ENCODE data around the gene ZFP92.

ZFP92 gene

GRCh38 chrX:153445856-153446635 lies 34.8 kb downstream of the ZFP92 start, which contains the start of gene TREX2:
Gene TREX2, minus strand, starts transcription at chrX:153446056. Its CDS starts 626 bp downstream, at chrX:153445430.
- Histone ChIP-seq H3K36me3 (ENCODE audit: control insufficient read depth in 1 of 2, insufficient read depth in 2 of 2, low read length in 2 of 2) (peaks cover 0 to 4% of the 10 kb centered on the region in 2 donors), H3K9ac (ENCODE audit: low read depth in 1 of 2, low read length in 2 of 2) (no peak within 1 kb of the TSS), H3K27ac (ENCODE audit: low read depth, low read length) (no peak within 1 kb of the TSS), H3K4me3 (ENCODE audit: low read depth in 1 of 2, low read length in 2 of 2) (no peak within 1 kb of the TSS), H3K9me3 (ENCODE audit: control insufficient read depth in 1 of 2, low read length in 2 of 2) (no peaks in the 10 kb centered on the region), H3K27me3 (ENCODE audit: control insufficient read depth in 1 of 2, insufficient read depth in 2 of 2, low read length in 2 of 2) (no peaks in the 10 kb centered on the region), H3K4me1 (ENCODE audit: control insufficient read depth in 1 of 2, insufficient read depth in 2 of 2, low read length in 2 of 2) (no peaks in the 10 kb centered on the region)

DNA sequence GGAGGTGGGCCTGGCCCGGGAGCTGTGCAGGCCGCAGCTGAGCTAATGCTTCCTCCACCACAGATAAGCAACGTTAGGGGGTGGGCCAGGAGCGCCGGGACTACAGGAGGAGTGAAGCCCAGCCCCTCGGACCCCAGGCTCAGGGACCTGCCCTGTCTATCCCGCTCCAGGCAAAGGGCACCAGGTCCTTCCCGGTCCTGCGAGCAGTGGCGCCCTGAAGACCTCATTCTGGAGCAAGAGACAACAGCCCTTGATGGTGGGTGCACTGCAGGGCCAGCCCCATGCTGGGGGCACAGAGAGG lies 35.3 kb downstream of the ZFP92 start:
- Histone ChIP-seq H3K4me1 (ENCODE audit: control insufficient read depth in 1 of 2, insufficient read depth in 2 of 2, low read length in 2 of 2) (no peaks in the 10 kb centered on the region), H3K4me3 (ENCODE audit: low read depth in 1 of 2, low read length in 2 of 2) (no peak overlapping the region), H3K9me3 (ENCODE audit: control insufficient read depth in 1 of 2, low read length in 2 of 2) (no peaks in the 10 kb centered on the region), H3K27me3 (ENCODE audit: control insufficient read depth in 1 of 2, insufficient read depth in 2 of 2, low read length in 2 of 2) (no peaks in the 10 kb centered on the region), H3K36me3 (ENCODE audit: control insufficient read depth in 1 of 2, insufficient read depth in 2 of 2, low read length in 2 of 2) (peaks cover 0 to 4% of the 10 kb centered on the region in 2 donors), H3K9ac (ENCODE audit: low read depth in 1 of 2, low read length in 2 of 2) (no peak overlapping the region), H3K27ac (ENCODE audit: low read depth, low read length) (no peak overlapping the region)

DNA sequence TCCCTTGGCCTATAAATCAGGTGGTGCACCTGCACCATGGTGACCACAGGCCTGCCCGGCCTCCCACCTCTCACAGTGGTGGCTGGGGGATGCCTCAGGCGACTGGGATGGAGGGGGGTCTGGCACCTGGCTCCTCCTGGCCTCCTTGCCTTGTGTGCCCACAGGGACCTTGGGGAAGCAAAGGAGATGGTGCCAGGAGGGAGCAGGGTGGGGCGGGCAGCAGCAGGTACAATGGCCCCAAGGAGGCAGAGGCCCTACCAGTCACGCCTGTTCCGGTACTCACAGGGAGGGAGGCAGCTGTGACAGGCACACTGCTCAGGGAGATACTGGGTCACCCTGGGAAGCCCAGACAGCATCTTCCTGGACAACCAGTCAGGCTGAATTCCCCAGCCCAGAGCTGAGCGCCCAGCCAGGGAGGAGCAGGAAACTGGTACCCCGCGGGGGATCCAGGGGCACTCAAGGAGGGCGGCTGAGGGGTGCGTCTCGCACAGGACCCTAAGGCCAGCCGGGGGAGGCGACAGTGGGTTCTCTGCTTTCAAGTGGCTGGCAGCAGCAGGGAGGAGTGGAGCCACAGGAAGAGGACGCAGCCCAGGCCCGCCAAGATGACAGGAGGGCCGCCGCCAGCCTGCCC lies 35.8 kb downstream of the ZFP92 start:
- no peak overlapping the region for H3K4me3 ChIP-seq (ENCODE audit: low read depth in 1 of 2, low read length in 2 of 2)
- H3K27ac ChIP-seq (ENCODE audit: low read depth, low read length), result no peak overlapping the region
- no peaks in the 10 kb centered on the region for H3K4me1 ChIP-seq (ENCODE audit: control insufficient read depth in 1 of 2, insufficient read depth in 2 of 2, low read length in 2 of 2)
- H3K9ac ChIP-seq (ENCODE audit: low read depth in 1 of 2, low read length in 2 of 2), result no peak overlapping the region
- H3K36me3 ChIP-seq (ENCODE audit: control insufficient read depth in 1 of 2, insufficient read depth in 2 of 2, low read length in 2 of 2), result peaks cover 0 to 4% of the 10 kb centered on the region in 2 donors
- H3K27me3 ChIP-seq (ENCODE audit: control insufficient read depth in 1 of 2, insufficient read depth in 2 of 2, low read length in 2 of 2), result no peaks in the 10 kb centered on the region
- no peaks in the 10 kb centered on the region for H3K9me3 ChIP-seq (ENCODE audit: control insufficient read depth in 1 of 2, low read length in 2 of 2)

GRCh38 chrX:153447581-153447960 lies 36.3 kb downstream of the ZFP92 start:
- peaks cover 0 to 4% of the 10 kb centered on the region in 2 donors for H3K36me3 ChIP-seq (ENCODE audit: control insufficient read depth in 1 of 2, insufficient read depth in 2 of 2, low read length in 2 of 2)
- no peak overlapping the region for H3K9ac ChIP-seq (ENCODE audit: low read depth in 1 of 2, low read length in 2 of 2)
- no peak overlapping the region for H3K27ac ChIP-seq (ENCODE audit: low read depth, low read length)
- H3K4me1 ChIP-seq (ENCODE audit: control insufficient read depth in 1 of 2, insufficient read depth in 2 of 2, low read length in 2 of 2), result no peaks in the 10 kb centered on the region
- H3K27me3 ChIP-seq (ENCODE audit: control insufficient read depth in 1 of 2, insufficient read depth in 2 of 2, low read length in 2 of 2), result no peaks in the 10 kb centered on the region
- H3K4me3 ChIP-seq (ENCODE audit: low read depth in 1 of 2, low read length in 2 of 2), result no peak overlapping the region
- H3K9me3 ChIP-seq (ENCODE audit: control insufficient read depth in 1 of 2, low read length in 2 of 2), result no peaks in the 10 kb centered on the region

- no peak overlapping the region for H3K9ac ChIP-seq (ENCODE audit: low read depth in 1 of 2, low read length in 2 of 2)
- H3K36me3 ChIP-seq (ENCODE audit: control insufficient read depth in 1 of 2, insufficient read depth in 2 of 2, low read length in 2 of 2), result peaks cover 0 to 4% of the 10 kb centered on the region in 2 donors
Measured at GRCh38 chrX:153448556-153449367, 37.5 kb downstream of the ZFP92 start.

GRCh38 chrX:153449368-153450113 lies 38.3 kb downstream of the ZFP92 start:
- no peak overlapping the region for H3K9ac ChIP-seq (ENCODE audit: low read depth in 1 of 2, low read length in 2 of 2)
- H3K27ac ChIP-seq (ENCODE audit: low read depth, low read length), result no peak overlapping the region
- no peaks in the 10 kb centered on the region for H3K9me3 ChIP-seq (ENCODE audit: control insufficient read depth in 1 of 2, low read length in 2 of 2)
- peaks cover 0 to 4% of the 10 kb centered on the region in 2 donors for H3K36me3 ChIP-seq (ENCODE audit: control insufficient read depth in 1 of 2, insufficient read depth in 2 of 2, low read length in 2 of 2)
- no peaks in the 10 kb centered on the region for H3K27me3 ChIP-seq (ENCODE audit: control insufficient read depth in 1 of 2, insufficient read depth in 2 of 2, low read length in 2 of 2)
- H3K4me3 ChIP-seq (ENCODE audit: low read depth in 1 of 2, low read length in 2 of 2), result no peak overlapping the region
- H3K4me1 ChIP-seq (ENCODE audit: control insufficient read depth in 1 of 2, insufficient read depth in 2 of 2, low read length in 2 of 2), result no peaks in the 10 kb centered on the region

More at GRCh38 chrX:153448556-153449367, 37.5 kb downstream of the ZFP92 start:
- Histone ChIP-seq H3K27me3 (ENCODE audit: control insufficient read depth in 1 of 2, insufficient read depth in 2 of 2, low read length in 2 of 2) (no peaks in the 10 kb centered on the region), H3K27ac (ENCODE audit: low read depth, low read length) (no peak overlapping the region), H3K4me1 (ENCODE audit: control insufficient read depth in 1 of 2, insufficient read depth in 2 of 2, low read length in 2 of 2) (no peaks in the 10 kb centered on the region), H3K4me3 (ENCODE audit: low read depth in 1 of 2, low read length in 2 of 2) (no peak overlapping the region), H3K9me3 (ENCODE audit: control insufficient read depth in 1 of 2, low read length in 2 of 2) (no peaks in the 10 kb centered on the region)

GRCh38 chrX:153450114-153450948 lies 39.1 kb downstream of the ZFP92 start:
- H3K4me3 ChIP-seq (ENCODE audit: low read depth in 1 of 2, low read length in 2 of 2), result no peak overlapping the region

DNA sequence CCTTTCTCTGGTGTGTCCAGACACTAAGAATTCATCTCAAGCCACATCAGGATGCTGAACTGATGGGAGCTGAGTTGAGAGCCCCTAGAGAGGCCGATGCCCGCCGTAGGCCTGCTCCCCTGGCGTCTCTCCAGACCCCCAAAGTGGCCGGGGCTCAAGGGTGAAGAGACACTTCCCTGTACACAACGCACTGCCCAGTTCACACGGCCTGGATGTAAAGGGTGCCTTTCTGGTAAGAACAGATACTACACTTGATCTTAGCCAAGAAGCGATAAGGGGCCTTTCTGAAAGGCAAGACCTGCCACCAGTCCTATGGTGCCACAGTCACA lies 39.6 kb downstream of the ZFP92 start:
- H3K27ac ChIP-seq (ENCODE audit: low read depth, low read length), result no peak overlapping the region
- no peak overlapping the region for H3K9ac ChIP-seq (ENCODE audit: low read depth in 1 of 2, low read length in 2 of 2)
- H3K27me3 ChIP-seq (ENCODE audit: control insufficient read depth in 1 of 2, insufficient read depth in 2 of 2, low read length in 2 of 2), result no peaks in the 10 kb centered on the region
- H3K36me3 ChIP-seq (ENCODE audit: control insufficient read depth in 1 of 2, insufficient read depth in 2 of 2, low read length in 2 of 2), result peaks cover 0 to 4% of the 10 kb centered on the region in 2 donors
- H3K4me3 ChIP-seq (ENCODE audit: low read depth in 1 of 2, low read length in 2 of 2), result no peak overlapping the region
- H3K9me3 ChIP-seq (ENCODE audit: control insufficient read depth in 1 of 2, low read length in 2 of 2), result no peaks in the 10 kb centered on the region
- H3K4me1 ChIP-seq (ENCODE audit: control insufficient read depth in 1 of 2, insufficient read depth in 2 of 2, low read length in 2 of 2), result no peaks in the 10 kb centered on the region

More at GRCh38 chrX:153450114-153450948, 39.1 kb downstream of the ZFP92 start:
- Histone ChIP-seq H3K9ac (ENCODE audit: low read depth in 1 of 2, low read length in 2 of 2) (no peak overlapping the region), H3K27ac (ENCODE audit: low read depth, low read length) (no peak overlapping the region), H3K36me3 (ENCODE audit: control insufficient read depth in 1 of 2, insufficient read depth in 2 of 2, low read length in 2 of 2) (peaks cover 0 to 4% of the 10 kb centered on the region in 2 donors), H3K27me3 (ENCODE audit: control insufficient read depth in 1 of 2, insufficient read depth in 2 of 2, low read length in 2 of 2) (no peaks in the 10 kb centered on the region), H3K4me1 (ENCODE audit: control insufficient read depth in 1 of 2, insufficient read depth in 2 of 2, low read length in 2 of 2) (no peaks in the 10 kb centered on the region), H3K9me3 (ENCODE audit: control insufficient read depth in 1 of 2, low read length in 2 of 2) (no peaks in the 10 kb centered on the region)

GRCh38 chrX:153454901-153455550 lies 43.8 kb downstream of the ZFP92 start:
- no peak overlapping the region for H3K27ac ChIP-seq (ENCODE audit: low read depth, low read length)
- H3K9ac ChIP-seq (ENCODE audit: low read depth in 1 of 2, low read length in 2 of 2), result no peak overlapping the region
- H3K9me3 ChIP-seq (ENCODE audit: control insufficient read depth in 1 of 2, low read length in 2 of 2), result no peaks in the 10 kb centered on the region
- peaks cover 2 to 10% of the 10 kb centered on the region in 2 donors for H3K36me3 ChIP-seq (ENCODE audit: control insufficient read depth in 1 of 2, insufficient read depth in 2 of 2, low read length in 2 of 2)
- no peaks in the 10 kb centered on the region for H3K4me1 ChIP-seq (ENCODE audit: control insufficient read depth in 1 of 2, insufficient read depth in 2 of 2, low read length in 2 of 2)
- H3K27me3 ChIP-seq (ENCODE audit: control insufficient read depth in 1 of 2, insufficient read depth in 2 of 2, low read length in 2 of 2), result no peaks in the 10 kb centered on the region
- no peak overlapping the region for H3K4me3 ChIP-seq (ENCODE audit: low read depth in 1 of 2, low read length in 2 of 2)

Measured in duodenal mucosa (tissue), 2 donors.